GM12878 (cell line): ENCODE data around the gene MSH4.

ENCODE experiments used
- EP300 ChIP-seq, 2 experiments: fragments of 150-350 bp in 1 of 2; IDR thresholded peaks; 2 replicates each; pipeline ENCODE4 v1.6.1; 2011 to 2012; ENCODE audit warnings: low read depth in 2 of 2, low read length in 2 of 2, borderline replicate concordance in 1 of 2, improper control_type of control experiment in 1 of 2, inconsistent platforms in 1 of 2; ENCODE audit not compliant: control insufficient read depth in 1 of 2
- FOS ChIP-seq: IDR thresholded peaks from 3 replicates; pipeline ENCODE4 v1.6.1; 2011; ENCODE audit warnings: borderline replicate concordance; ENCODE audit not compliant: insufficient read length; ENCODE audit errors: extremely low read depth
- MYC ChIP-seq: IDR thresholded peaks from 2 replicates; pipeline ENCODE4 v1.6.1; 2011; ENCODE audit warnings: mild to moderate bottlenecking, low read length, moderate library complexity, inconsistent platforms; ENCODE audit not compliant: insufficient read depth, insufficient replicate concordance, insufficient read length, severe bottlenecking
- NRF1 ChIP-seq: conservative IDR thresholded peaks from 2 replicates; pipeline ENCODE4 v1.6.1; 2011; ENCODE audit warnings: mild to moderate bottlenecking, low read depth, low read length, improper control_type of control experiment
- SP1 ChIP-seq: IDR thresholded peaks from one replicate; pipeline ENCODE4 v1.6.1; 2011; ENCODE audit warnings: low read depth, low read length
- TAF1 ChIP-seq: IDR thresholded peaks from 2 replicates; pipeline ENCODE4 v1.6.1; 2011; ENCODE audit warnings: mild to moderate bottlenecking, low read depth, low read length, borderline replicate concordance
- TF ChIP-seq, protein P1 (sequence below): fragments of 450-650 bp; formaldehyde crosslinking; IDR thresholded peaks from 2 replicates; pipeline ENCODE4 v1.4.0; 2020; ENCODE audit warnings: mild to moderate bottlenecking, moderate library complexity
- TF ChIP-seq, protein P2 (sequence below): fragments of 150-350 bp; IDR thresholded peaks from 2 replicates; pipeline ENCODE4 v1.6.1; 2016; ENCODE audit warnings: low read depth, low read length

DNA sequence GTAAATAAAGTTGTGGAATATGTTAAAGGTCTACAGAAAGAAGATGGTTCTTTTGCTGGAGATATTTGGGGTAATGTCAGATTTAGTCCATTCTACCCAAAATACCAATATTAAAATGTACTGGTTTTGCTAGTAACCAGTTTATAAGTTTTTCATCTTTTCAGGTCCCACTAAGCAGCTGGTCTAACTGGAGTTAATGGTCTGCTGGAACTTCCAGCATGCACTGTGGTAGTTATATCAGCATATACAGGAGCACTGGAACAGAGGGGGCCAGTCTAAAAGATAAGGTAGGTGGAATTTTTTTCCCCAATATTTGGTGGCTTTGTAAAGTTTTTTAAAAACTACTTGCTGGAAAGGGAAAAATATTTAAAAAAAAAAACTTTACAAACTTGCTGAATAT, 6.7 kb upstream of the MSH4 start:
- TF ChIP-seq SP1 (no peak), NRF1 (no peak), FOS (no peak), MYC (no peak), EP300 (IDR thresholded peaks at IDR 0.05; ENCODE audit: borderline replicate concordance in 1 of 2, control insufficient read depth in 1 of 2, low read depth in 2 of 2, low read length in 2 of 2) (no peak), TAF1 (no peak)
- TF ChIP-seq, protein P1, sequence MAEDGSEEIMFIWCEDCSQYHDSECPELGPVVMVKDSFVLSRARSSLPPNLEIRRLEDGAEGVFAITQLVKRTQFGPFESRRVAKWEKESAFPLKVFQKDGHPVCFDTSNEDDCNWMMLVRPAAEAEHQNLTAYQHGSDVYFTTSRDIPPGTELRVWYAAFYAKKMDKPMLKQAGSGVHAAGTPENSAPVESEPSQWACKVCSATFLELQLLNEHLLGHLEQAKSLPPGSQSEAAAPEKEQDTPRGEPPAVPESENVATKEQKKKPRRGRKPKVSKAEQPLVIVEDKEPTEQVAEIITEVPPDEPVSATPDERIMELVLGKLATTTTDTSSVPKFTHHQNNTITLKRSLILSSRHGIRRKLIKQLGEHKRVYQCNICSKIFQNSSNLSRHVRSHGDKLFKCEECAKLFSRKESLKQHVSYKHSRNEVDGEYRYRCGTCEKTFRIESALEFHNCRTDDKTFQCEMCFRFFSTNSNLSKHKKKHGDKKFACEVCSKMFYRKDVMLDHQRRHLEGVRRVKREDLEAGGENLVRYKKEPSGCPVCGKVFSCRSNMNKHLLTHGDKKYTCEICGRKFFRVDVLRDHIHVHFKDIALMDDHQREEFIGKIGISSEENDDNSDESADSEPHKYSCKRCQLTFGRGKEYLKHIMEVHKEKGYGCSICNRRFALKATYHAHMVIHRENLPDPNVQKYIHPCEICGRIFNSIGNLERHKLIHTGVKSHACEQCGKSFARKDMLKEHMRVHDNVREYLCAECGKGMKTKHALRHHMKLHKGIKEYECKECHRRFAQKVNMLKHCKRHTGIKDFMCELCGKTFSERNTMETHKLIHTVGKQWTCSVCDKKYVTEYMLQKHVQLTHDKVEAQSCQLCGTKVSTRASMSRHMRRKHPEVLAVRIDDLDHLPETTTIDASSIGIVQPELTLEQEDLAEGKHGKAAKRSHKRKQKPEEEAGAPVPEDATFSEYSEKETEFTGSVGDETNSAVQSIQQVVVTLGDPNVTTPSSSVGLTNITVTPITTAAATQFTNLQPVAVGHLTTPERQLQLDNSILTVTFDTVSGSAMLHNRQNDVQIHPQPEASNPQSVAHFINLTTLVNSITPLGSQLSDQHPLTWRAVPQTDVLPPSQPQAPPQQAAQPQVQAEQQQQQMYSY, result no peak
- TF ChIP-seq, protein P2, sequence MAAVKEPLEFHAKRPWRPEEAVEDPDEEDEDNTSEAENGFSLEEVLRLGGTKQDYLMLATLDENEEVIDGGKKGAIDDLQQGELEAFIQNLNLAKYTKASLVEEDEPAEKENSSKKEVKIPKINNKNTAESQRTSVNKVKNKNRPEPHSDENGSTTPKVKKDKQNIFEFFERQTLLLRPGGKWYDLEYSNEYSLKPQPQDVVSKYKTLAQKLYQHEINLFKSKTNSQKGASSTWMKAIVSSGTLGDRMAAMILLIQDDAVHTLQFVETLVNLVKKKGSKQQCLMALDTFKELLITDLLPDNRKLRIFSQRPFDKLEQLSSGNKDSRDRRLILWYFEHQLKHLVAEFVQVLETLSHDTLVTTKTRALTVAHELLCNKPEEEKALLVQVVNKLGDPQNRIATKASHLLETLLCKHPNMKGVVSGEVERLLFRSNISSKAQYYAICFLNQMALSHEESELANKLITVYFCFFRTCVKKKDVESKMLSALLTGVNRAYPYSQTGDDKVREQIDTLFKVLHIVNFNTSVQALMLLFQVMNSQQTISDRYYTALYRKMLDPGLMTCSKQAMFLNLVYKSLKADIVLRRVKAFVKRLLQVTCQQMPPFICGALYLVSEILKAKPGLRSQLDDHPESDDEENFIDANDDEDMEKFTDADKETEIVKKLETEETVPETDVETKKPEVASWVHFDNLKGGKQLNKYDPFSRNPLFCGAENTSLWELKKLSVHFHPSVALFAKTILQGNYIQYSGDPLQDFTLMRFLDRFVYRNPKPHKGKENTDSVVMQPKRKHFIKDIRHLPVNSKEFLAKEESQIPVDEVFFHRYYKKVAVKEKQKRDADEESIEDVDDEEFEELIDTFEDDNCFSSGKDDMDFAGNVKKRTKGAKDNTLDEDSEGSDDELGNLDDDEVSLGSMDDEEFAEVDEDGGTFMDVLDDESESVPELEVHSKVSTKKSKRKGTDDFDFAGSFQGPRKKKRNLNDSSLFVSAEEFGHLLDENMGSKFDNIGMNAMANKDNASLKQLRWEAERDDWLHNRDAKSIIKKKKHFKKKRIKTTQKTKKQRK, result no peak
